Measurements from ENCODE around the gene TRIM59.

- no peak for TF ChIP-seq POLR2AphosphoS5 (IDR thresholded peaks at IDR 0.05; ENCODE audit: low read depth, low read length)
- no peak for TF ChIP-seq REST (IDR thresholded peaks at IDR 0.05; ENCODE audit: insufficient read depth in 1 of 2, low read depth in 2 of 2, low read length in 2 of 2)
- no peak for TF ChIP-seq FOXP2 (optimal IDR thresholded peaks at IDR 0.05; ENCODE audit: borderline replicate concordance, extremely low read depth, extremely low read length, insufficient read depth)
- no peak for TF ChIP-seq TAF1 (IDR thresholded peaks at IDR 0.05; ENCODE audit: borderline replicate concordance, insufficient read depth, low read length)
Observed at GRCh38 chr3:160479376-160479775, 29.8 kb upstream of the TRIM59 start.

Data from PFSK-1 (cell line).